Heart left ventricle (tissue), 13 donors: ENCODE measurements around the gene ENKD1.

Experiments used
- CTCF ChIP-seq, 12 donors: fragments of 200-600 bp; sonication (generic) in 4 of 12; IDR thresholded peaks; one replicate each; pipeline versions ENCODE4 v1.5.0 to v1.8.0; 2018 to 2022; ENCODE audit warnings: antibody characterized with exemption in 12 of 12, mild to moderate bottlenecking in 5 of 12
- POLR2A ChIP-seq, 2 donors: fragments of 450-650 bp; IDR thresholded peaks; one replicate each; pipeline ENCODE4 v1.6.1; 2017; ENCODE audit warnings: antibody characterized with exemption in 2 of 2, mild to moderate bottlenecking in 2 of 2, moderate library complexity in 2 of 2
- donor health status: ischemic (EF 13 %, LVEDD 7.1; RV severe dilation, severe dysfunction).
- donor health status: DM: no; HTN: yes; CAD: no.
- donor health status: DM: no; HTN: no; CAD: no.
- donor health status: ischemic (EF 25% LVEDD 6.9; RV normal size, moderate dysfunction).
- donor health status: ischemic (EF 25% LVEDD 5.7; RV mildly dilated, moderate dysfunction).
- donor health status: ischemic (EF 35%, LVEDD 5.7; RV mildly dilated, moderate dysfunction).
- donor health status: nonischemic (EF 11% LVEDD 7.7; RV severe dilation, severe dysfunction).
- donor health status: DM: yes; HTN: yes; CAD: no.
- donor health status: PGD.
- donor health status: ischemic (EF 29% LVEDD 5.4; RV normal size, mild dysfunction).
- donor health status: nonischemic (EF 23%, LVEDD 6.1; RV moderate dilation, normal function).

GRCh38 chr16:67649494-67649931 lies 17.0 kb downstream of the ENKD1 start:
- TF ChIP-seq CTCF (IDR thresholded peaks at IDR 0.05) (no peak), POLR2A (IDR thresholded peaks at IDR 0.05) (no peak)
